HG03575 (cell line): ENCODE measurements around the gene TOPBP1.

Experiments used
- ATAC-seq: cut with Tn5 transposase; IDR thresholded peaks from one replicate; pipeline ENCODE4 v1.9.1; 2021; ENCODE audit not compliant: unreplicated experiment, insufficient number of reproducible peaks, low FRiP score; ENCODE audit errors: extremely low read depth

The TOPBP1 gene

DNA sequence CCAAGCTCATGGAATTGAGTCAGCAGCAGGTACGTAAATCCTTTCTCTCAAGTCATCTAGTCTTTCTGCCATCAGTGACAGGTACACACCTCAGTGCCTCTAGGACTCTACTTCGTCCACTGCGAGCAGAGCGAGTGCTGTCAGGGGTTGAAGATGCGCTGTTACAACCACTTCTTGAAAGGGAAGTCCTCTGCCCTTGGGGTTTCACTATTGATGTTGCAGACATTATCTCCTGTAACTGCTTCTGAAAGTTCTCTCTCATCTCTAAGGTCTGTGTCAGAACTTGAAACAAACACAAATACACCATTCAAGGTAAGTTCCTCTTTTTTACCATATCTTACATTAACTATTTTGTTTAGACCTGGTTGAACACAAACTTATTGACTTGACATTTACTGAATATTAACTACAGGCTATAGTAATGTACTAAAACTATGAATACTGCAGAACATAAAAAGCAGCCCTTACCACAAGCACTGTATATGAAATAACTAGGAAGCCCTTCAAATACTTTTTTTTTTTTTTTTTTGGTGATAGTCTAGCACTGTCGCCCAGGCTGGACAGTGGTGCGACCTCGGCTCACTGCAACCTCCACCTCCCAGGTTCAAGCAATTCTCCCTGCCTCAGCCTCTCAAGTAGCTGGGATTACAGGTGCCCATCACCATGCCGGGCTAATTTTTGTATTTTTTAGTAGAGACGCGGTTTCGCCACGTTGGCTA is 41.5 kb downstream of the TOPBP1 start:
- ATAC-seq = peak; percentile 98

DNA sequence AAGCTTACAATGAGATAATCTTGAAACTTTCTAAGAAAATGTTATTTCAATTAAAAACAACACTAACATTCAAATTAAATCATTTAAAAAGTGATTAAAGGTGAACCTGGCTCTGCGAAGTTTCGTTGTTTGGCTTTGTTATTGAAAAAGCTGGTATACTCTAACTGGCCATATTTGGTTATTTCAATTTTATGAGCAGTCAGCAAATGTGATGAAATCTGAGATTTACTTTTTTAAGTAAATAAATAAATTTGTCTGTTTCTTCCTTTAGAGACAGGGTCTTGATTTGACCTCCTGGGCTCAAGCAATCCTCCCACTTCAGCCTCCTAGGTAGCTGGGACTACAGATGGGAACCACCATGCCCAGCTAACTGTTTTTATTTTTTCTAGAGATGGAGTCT is 50.2 kb downstream of the TOPBP1 start:
- ATAC-seq = no peak

DNA sequence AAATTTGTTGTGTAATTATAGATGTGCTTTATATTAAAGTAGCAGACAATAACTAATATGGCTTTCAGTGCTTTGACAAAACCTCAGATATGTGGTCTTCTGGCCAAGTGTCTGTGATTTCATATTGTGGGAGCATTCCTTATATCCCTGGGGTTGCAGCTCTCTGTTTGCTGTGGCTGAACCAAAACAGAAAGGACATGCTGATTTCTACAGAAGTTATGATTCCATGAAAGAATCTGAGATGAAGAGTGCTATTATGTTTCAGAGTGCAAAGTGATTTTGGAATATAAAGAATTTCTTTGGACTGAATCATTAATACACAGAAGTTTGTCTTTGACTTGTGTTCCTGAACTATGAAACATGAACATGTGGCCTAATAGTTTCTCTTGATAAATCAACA is 51.7 kb downstream of the TOPBP1 start:
- no peak for ATAC-seq

DNA sequence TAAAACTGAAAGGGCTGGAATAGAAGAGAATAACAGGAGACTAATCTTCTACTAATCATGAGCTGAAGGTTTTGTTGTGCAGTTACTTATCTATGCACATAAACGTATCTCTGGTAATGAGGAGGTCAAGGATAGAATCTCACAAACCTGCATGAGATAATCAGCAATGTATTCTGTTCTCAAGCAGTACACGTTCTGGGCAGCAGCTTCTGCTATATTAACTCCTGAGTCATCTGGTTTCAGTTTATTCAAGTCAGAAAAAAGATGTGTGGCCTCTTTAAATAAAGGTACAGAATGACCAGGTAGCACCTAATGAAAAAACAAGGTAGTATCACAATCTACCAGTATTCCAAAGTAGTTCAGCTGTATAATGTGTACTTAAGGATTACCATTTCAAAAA is 53.4 kb downstream of the TOPBP1 start:
- no peak for ATAC-seq

DNA sequence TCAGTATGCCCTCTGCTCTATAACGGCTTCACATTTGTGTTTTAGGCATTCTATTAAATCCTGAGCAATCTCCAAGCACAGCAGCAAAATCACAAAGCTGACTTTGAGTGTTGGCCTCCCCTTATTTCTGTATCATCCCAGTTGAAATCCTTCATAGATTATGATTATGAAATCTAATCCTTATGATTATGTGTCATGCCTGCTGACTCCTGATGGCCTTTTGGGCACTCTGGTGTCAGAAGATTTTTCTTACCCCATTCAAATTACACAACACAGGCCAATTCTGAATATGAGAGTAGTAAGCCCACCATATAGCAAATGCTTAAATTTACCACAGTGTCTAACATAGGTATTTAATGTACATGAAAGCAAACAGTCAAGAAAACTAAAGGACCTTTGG is 53.9 kb downstream of the TOPBP1 start:
- no peak for ATAC-seq

DNA sequence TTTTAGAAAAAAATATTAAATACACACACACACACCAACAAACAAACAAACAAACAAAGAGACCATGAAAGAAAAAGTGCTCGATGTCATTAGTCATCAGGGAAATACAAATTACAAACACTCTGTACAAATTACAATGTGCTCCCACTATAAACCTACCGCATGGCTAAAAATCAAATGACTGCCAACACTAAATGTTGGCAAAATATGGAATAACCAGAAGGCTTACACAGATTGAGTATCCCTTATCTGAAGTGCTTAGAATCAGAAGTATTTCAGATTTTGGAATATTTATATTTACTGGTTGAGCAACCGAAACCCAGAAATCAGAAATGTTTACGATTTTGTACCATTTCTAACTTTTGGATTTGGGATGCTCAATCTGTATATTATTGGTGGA is 54.8 kb downstream of the TOPBP1 start:
- no peak for ATAC-seq

DNA sequence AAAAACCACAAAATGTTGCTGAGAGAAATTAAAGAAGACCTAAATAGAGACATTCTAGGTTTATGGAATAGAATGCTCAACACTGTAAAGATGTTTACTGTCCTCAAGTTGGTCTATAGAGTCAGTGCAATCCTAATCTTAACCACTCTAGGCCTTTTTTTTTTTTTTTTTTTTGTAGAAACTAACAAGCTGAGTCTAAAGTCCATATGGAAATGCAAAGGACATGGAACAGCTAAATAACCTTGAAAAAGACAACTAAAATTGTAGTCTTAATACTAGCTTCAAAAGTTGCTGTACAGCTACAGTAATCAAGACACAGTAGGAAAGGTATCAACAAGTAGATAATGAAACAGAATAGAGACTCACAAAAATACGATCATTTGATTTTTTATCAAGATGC is 55.4 kb downstream of the TOPBP1 start:
- no peak for ATAC-seq

DNA sequence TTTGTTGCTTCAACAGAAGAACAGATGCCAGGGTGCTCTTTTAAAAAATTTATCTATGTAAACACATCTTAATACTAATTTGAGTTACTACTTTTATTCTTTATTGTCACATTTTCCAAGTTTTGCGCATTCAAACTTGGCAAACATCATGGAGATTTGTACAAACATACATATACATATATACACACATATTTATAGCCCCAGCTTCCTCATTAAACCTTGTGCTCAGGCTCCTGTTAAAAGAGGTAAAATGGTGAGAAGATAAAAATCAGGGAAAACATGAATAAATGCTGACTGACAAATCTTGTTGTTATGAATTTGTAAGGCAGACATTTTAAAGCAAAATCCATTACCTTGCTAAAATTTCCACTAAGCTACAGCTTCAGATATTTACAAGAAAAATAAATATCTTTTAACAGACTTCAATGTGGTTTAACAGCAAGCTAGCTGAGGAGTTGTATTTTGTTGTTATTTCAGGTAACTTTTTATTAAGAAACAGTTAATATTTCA is 61.1 kb downstream of the TOPBP1 start:
- no peak for ATAC-seq

DNA sequence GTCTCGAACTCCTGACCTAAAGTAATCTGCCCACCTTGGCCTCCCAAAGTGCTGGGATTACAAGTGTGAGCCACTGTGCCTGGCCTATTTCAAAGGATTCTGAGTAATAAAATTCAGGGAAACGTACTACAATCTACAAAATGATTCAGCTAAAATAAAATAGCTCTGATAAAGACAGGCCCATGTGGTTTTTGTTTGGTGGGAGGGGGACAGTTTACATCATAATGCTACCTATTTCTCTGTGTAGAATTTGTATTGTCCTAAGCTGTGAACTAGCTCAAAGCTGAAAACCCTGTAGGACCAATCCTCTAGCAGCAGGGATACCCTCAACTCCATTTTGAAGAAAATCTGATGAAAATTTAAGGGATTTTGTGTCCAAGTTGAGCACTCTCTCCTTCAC is 62.5 kb downstream of the TOPBP1 start:
- ATAC-seq = no peak

DNA sequence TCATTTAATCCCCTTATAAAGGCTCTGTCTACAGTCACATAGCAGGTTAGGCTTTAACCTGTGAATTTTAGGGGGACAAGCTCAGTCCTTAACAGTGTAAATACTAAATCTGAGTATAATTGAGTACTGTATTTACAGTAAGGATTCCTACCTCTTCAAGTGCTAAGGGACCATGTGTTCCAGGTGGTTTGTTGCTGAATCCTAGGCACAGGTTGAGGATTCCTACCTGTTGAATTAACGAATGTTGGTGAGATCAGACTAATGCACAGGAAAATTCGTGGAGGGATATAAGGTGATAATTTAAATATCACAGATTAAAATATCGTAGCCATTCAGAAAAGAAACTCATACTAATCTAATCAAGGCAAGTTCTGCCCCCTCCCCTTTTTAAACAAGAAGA is 63.3 kb downstream of the TOPBP1 start:
- ATAC-seq = no peak

DNA sequence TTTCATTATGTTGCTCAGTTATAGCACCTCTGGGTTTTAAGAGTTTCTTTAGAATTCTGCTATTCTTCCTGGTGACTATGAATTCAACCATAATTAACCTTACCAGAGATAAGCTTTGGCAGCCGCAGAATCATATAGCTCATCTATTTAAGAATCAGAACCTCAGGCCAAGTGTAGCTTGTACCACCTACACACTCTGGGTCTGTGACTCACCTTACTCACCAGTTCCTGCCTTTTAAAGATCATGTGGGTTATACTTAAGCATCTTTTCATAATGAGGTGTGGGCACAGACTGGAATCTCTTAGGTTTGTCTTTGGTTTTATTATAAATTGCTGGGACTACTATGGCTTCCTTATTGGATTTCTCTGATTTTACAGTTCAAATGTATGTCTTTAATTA is 66.4 kb downstream of the TOPBP1 start:
- no peak for ATAC-seq

DNA sequence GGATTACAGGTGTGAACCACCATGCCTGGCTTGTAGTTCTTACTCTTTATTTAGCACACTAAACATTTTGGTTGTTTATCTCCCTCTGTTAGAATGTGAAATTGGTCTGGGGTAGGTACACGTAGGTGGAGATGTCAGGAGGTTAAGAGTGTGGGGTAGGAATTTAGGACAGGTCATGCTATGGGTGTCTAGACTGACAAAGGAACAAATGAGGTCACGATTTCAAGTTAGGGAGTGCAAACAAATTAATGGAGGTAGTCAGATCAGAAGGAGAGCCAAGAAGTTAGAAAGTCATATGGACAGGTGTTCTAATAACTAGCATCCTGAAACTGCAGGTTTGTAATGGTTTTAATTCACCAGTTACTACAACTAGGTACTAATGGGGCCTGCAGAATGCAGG is 68.5 kb downstream of the TOPBP1 start:
- ATAC-seq = no peak

DNA sequence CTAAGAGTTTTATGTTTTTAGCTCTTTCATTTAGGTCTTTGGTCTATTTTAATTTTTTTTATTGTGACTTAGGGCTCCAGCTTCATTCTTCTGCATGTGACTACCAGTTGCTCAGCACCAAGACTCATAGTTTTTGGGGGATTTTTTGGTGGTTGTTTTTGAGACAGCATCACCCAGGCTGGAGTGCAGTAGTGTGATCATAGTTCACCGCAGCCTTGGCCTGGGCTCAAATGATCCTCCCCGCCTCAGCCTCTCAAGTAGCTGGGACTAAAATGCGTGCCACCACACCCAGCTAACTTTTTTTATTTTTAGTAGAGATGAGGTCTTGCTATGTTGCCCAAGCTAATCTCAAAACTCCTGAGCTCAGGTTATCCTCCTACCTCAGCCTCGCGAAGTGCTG is 68.9 kb downstream of the TOPBP1 start:
- no peak for ATAC-seq

DNA sequence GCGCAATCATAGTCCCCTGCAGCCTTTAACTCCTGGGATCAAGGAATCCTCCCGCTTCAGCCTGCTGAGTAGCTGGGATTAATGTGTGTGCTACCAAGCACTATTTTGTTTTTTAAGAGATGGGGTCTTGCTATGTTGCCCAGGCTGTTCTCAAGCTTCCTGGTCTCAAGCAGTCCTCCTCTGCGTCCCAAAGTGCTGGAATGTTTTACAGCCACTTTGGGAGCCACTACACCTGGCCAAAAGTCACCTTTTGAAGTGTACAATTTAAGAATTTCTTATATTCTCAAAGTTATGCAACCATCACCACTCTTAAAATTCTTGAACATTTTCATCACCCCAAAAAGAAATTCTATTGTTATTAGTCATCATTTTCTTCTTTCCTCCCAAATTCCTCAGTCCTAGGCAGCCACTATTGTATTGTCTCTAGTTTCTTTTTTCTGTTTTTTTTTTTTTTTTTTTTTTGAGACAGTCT is 70.4 kb downstream of the TOPBP1 start:
- ATAC-seq = no peak

DNA sequence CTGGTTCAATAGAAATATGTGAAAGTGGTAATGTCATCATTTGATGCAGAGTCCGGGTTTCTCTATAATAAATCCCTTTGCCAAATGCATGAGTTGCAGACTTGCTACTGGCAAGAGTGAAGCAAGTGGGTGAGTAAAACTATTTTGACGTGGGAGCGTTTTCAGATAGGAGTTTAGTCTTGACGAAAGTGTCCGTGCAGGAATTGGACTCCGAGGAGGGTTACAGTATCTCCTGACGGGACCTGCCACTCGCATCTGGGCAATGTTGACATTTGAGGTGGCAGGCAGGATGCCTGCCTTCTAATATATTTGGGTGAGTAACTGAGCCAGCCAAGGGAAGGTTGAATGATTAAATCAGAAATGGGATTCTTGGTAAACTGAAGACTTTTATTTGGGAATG is 72.2 kb downstream of the TOPBP1 start:
- no peak for ATAC-seq

DNA sequence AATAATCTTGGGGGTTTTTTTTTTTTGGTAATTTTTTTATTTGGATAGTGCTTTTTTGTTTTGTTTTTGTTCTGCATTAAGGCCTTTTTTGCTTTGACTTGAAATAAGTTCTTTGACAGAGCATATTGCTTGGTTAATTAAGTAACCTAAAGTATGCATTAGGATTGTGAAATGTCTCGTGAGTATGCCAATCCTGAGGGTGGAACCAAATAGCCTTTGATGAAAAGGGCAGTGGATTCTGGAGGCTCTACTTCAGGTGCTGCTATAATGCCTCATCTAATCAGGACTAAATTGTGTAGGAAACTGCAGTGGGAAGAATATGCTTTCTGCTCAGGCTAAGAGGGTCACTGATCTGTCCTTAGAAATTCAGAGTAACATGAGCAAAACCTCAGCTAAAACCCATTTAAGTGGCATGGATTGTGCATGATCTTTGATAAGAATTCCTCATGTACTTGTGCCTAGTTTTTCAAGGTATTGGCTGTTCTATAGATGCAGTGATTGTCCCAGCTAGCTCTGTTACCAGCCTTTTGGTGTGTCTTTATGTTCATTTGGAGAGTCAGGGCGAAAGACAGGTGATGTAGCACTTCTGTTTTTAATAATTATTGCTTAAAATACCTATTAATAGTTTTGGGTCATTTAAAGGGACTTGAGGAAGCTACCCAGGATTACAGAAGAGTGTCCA is 72.8 kb downstream of the TOPBP1 start:
- no peak for ATAC-seq

DNA sequence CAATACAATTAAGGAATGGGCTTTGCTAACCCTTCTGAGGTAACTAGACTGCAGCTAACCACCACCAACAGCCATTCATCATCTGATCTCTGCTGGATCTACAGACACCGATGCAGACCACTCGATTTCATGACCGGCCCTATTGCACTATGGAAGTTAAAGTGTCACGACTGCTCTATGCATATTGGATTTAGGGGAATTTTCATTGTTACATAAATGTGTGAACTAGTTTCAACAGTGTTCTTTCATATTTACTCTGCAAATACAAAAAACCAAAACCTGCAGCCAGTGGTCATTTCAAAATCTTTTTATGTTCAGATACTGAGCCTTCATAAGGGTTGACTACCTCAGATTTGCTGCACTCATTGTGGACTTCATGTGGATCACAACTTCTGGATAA is 73.7 kb downstream of the TOPBP1 start:
- no peak for ATAC-seq

DNA sequence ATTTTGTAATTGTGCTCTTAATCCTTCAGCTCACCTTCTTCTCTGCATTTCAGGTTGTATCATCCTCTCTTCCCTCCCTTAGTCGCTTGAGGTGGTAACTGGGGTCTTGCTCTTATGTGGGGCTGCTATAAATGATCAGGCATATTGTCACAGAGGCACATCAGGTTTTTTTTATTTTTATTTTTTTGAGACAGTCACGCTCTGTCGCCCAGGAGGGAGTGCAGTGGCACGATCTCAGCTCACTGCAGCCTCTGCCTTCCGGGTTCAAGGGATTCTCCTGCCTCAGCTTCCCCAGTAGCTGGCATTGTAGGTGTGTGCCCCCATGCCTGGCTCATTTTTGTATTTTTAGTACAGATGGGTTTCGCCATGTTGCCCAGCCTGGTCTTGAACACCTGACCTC is 78.3 kb downstream of the TOPBP1 start:
- ATAC-seq = no peak

DNA sequence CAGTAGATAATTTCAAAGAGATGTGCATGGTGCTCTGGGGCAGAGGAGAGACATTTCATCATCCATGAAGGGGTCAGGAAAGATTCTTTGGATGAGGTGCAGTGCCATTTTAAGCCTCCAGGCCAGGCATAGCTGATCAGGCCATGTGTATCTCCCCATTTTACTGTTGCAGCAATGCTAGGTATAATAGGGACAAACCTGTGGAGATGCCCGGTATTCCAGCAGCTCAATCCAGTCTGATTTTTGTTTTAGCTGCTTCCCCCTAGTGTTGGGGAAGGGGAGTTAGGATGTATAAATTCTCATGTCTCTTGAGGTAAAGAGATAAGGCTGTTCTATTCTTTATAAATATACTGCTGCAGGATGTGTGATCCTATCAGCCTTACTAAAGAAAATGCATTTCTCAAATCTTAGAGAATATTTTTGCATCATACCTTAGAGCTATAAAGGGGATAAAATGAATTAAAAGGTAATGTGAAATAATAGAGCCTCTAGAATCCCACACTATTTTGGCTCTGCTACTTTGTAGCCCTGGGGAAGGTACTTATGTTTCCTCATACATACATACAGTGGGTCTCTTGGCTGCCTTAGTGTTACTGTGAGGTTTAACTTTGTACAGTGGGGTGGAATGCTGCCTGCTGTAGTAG is 83.1 kb downstream of the TOPBP1 start:
- ATAC-seq = no peak

DNA sequence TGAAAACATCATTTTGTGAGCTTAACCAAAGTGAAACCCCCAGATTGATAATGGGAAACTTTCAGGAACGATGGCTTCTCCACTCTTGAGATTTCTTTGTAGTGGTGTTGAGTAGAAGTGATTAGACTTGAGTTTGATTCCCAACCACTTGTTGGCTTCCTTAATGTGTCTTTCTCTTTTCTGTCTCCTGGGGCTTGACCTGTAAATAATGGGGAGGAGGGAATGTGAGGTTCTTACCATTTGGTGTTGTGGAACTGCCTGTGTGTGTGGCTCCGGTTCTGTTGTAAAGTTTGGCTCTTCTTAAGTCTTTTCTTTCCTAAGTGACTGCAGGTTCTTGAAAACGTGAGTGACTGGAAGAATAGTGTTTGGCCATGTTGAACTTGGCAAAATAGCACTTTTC is 85.6 kb downstream of the TOPBP1 start:
- ATAC-seq = no peak
